Type B pancreatic cell (in vitro differentiated cells): ENCODE data around the gene PFKFB3. TPM values are rescaled to one million over a fixed set of nuclear protein-coding genes. Genes with fewer than 3 reads are reported as not detected.
"Not testable (repeated sequence)": the region's sequence is repeated elsewhere in the genome, so short reads cannot be mapped to it uniquely, and the experiment has no call there.

Source experiments
- DNase-seq: peaks from one replicate; pipeline ENCODE4 v3.0.0; 2021; ENCODE audit warnings: mixed read lengths; ENCODE audit not compliant: unreplicated experiment; ENCODE audit errors: extremely low spot score
- H3K27ac Mint-ChIP-seq: 2 replicates; pipeline ENCODE4 v1.8.0; 2021; ENCODE audit warnings: mild to moderate bottlenecking, mixed read lengths
- H3K27me3 Mint-ChIP-seq: 2 replicates; pipeline ENCODE4 v1.8.0; 2021; ENCODE audit warnings: mixed read lengths
- H3K36me3 Mint-ChIP-seq: 2 replicates; pipeline ENCODE4 v1.8.0; 2021; ENCODE audit warnings: mixed read lengths
- H3K4me1 Mint-ChIP-seq: one replicate; pipeline ENCODE4 v1.8.0; 2021; ENCODE audit warnings: mixed read lengths; ENCODE audit not compliant: unreplicated experiment
- H3K4me3 Mint-ChIP-seq: 2 replicates; pipeline ENCODE4 v1.8.0; 2021; ENCODE audit warnings: mild to moderate bottlenecking, mixed read lengths
- H3K9me3 Mint-ChIP-seq: 2 replicates; pipeline ENCODE4 v1.8.0; 2021; ENCODE audit warnings: mixed read lengths
- total RNA-seq: library from RNA; stranded (reverse); gene quantifications from 2 replicates; pipeline ENCODE4 v1.2.1, GENCODE V29; 2021; ENCODE audit warnings: low replicate concordance
- TF ChIP-seq, protein P1 (sequence below): fragments of 200-600 bp; sonication (generic); conservative IDR thresholded peaks from 2 replicates; pipeline ENCODE4 v1.5.0; 2021; ENCODE audit warnings: antibody characterized with exemption, mild to moderate bottlenecking

Gene PFKFB3
- total RNA-seq, 1 donor from 2014 or later = 30.2 TPM

DNA sequence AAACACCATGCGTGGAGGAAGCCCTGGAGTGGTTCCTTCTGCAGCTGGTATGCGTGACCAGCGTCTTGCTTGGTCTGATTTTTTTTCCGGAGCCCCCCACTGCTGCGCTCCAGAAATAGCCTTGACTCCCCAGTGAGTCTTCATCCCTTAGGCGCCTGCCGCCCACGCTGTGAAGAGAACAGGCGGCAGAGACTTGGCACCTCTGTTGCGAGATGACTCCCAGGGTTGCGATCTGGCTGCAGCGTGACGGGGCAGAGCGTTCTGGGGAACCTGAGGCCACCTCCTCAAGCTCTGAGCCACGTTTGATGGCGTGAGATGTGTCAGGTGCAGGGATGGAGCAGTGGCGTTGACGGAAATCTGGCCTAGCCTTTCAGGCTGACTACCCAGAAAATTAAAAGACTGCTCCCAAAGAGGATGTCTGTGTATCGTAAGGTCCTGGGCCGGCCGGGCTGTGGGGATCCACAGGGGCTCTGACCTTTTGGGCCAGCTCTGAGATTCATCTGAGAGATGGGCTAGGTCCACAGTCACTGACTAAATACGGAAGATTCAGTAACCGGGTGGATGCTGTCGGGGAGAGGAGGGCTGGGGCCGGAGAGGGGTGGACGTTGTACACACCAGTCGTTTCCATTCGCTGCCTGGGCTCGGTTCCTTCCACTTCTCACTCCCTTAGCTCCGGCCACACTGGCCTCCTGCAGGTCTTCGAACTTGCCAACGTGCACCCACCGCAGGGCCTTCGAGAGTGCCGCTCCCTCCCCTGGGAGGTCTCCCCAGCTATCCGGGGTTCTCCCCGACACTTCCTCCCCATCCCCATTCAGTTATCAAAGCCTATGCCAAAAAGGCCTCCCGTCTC, 33.8 kb downstream of the PFKFB3 start:
- TF ChIP-seq, protein P1, sequence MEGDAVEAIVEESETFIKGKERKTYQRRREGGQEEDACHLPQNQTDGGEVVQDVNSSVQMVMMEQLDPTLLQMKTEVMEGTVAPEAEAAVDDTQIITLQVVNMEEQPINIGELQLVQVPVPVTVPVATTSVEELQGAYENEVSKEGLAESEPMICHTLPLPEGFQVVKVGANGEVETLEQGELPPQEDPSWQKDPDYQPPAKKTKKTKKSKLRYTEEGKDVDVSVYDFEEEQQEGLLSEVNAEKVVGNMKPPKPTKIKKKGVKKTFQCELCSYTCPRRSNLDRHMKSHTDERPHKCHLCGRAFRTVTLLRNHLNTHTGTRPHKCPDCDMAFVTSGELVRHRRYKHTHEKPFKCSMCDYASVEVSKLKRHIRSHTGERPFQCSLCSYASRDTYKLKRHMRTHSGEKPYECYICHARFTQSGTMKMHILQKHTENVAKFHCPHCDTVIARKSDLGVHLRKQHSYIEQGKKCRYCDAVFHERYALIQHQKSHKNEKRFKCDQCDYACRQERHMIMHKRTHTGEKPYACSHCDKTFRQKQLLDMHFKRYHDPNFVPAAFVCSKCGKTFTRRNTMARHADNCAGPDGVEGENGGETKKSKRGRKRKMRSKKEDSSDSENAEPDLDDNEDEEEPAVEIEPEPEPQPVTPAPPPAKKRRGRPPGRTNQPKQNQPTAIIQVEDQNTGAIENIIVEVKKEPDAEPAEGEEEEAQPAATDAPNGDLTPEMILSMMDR = no peak
- DNase-seq = no peak
- Mint-ChIP-seq H3K4me3 (no peak overlapping the region), H3K36me3 (peaks cover 12% of the 10 kb centered on the region), H3K9me3 (no peaks in the 10 kb centered on the region), H3K4me1 (peaks cover 4% of the 10 kb centered on the region), H3K27me3 (no peaks in the 10 kb centered on the region), H3K27ac (no peak overlapping the region)

DNA sequence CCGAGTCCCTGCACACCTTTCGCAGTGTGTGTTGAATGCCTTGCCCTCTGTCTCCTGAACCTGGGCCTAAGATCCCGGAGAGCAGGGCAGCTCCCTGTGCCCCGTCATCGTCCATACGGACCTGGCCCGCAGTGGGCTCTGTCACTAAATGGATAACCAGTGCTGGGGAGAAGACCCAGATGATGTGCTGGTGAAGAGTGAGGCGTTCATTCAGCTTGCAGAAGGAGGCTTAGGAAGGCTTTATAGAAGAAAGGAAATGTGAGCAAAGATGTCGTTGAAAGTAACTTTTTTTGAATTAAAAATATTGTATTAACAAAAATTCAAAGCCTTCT, 34.4 kb downstream of the PFKFB3 start:
- Mint-ChIP-seq H3K27ac (no peak overlapping the region), H3K27me3 (no peaks in the 10 kb centered on the region), H3K4me1 (peaks cover 4% of the 10 kb centered on the region), H3K4me3 (no peak overlapping the region), H3K36me3 (peaks cover 12% of the 10 kb centered on the region), H3K9me3 (no peaks in the 10 kb centered on the region)
- TF ChIP-seq, protein P1 = no peak
- no peak for DNase-seq

DNA sequence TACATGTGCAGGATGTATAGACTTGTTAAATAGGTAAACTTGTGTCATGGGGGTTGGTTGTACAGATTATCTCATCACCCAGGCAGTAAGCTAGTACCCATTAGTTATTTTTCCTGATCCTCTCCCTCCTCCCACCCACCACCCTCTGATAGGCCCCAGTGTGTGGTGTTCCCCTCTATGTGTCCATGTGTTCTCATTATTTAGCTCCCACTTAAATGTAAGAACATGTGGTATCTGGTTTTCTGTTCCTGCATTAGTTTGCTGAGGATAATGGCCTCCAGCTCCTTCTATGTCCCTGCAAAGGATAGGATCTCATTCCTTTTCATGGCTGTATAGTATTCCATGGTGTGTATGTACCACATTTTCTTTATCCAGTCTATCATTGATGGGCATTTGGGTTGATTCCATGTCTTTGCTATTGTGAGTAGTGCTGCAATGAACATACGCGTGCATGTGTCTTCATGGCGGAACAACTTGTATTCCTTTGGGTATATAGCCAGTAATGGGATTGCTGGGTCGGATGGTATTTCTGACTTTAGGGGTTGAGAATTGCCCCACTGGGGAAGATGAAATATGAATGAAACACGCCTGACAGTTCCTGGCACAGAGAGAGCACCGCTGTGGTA, 36.0 kb downstream of the PFKFB3 start:
- peaks cover 12% of the 10 kb centered on the region for H3K36me3 Mint-ChIP-seq
- not testable (repeated sequence) for H3K4me1 Mint-ChIP-seq

DNA sequence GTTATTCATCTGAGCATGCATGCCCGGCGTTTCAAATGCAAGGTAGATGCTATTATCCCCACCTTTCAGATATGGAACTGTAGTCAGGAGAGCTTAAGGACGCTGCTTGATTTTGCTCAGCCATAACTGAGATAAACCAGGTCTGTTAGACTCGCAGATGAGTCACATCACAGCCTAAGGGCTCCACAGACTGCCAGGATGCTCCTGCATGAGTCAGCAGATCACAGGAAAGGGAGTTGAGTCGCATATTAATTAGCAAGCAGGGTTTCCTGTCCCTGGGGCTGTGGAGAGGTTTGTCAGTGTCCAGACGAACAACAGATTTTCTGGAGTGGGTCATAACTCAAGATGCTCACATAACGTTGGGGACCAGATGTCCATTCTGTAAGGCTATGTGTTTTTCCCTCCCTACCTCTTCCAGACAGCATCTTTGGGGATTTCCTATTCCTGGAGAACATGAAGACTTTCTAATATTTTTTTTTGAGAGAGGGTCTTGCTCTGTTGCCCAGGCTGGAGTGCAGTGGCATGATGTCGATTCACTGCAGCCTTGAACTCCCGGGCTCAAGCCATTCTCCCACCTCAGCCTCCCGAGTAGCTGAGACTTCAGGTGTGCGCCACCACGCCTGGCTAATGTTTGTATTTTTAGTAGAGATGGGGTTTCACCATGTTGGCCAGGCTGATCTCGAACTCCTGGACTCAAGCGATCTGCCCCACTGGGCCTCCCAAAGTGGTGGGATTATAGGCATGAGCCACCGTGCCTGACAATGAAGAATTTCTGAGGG, 36.7 kb downstream of the PFKFB3 start:
- H3K4me3 Mint-ChIP-seq = no peak overlapping the region
- H3K9me3 Mint-ChIP-seq = no peaks in the 10 kb centered on the region
- TF ChIP-seq, protein P1 = no peak
- peaks cover 3% of the 10 kb centered on the region for H3K4me1 Mint-ChIP-seq
- H3K27ac Mint-ChIP-seq = peak overlapping the region; percentile 56
- no peak for DNase-seq
- H3K27me3 Mint-ChIP-seq = peaks cover under 1% of the 10 kb centered on the region
- peaks cover 12% of the 10 kb centered on the region for H3K36me3 Mint-ChIP-seq

More for the DNA sequence above, 36.0 kb downstream of the PFKFB3 start:
- not testable (repeated sequence) for H3K9me3 Mint-ChIP-seq, DNase-seq, H3K4me3 Mint-ChIP-seq, H3K27me3 Mint-ChIP-seq
- H3K27ac Mint-ChIP-seq = peak overlapping the region; percentile 56

DNA sequence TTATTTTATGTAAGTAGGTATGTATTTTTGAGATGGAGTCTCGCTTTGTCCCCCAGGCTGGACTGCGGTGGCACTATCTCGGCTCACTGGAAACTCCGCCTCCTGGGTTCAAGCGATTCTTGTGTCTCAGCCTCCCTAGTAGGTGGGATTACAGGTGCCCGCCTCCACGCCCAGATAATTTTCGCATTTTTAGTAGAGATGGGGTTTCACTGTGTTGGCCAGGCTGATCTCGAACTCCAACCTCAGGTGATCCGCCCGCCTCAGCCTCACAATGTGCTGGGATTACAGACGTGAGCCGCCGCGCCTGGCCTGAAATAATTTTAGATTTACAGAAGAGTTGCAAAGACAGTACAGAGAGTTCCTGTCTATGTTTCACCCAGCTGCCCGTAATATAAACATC, 37.5 kb downstream of the PFKFB3 start:
- peaks cover 11% of the 10 kb centered on the region for H3K36me3 Mint-ChIP-seq
- no peaks in the 10 kb centered on the region for H3K4me1 Mint-ChIP-seq
- no peak for DNase-seq
- H3K9me3 Mint-ChIP-seq = no peaks in the 10 kb centered on the region
- no peak overlapping the region for H3K27ac Mint-ChIP-seq
- TF ChIP-seq, protein P1 = no peak
- H3K4me3 Mint-ChIP-seq = no peak overlapping the region
- peaks cover 3% of the 10 kb centered on the region for H3K27me3 Mint-ChIP-seq

DNA sequence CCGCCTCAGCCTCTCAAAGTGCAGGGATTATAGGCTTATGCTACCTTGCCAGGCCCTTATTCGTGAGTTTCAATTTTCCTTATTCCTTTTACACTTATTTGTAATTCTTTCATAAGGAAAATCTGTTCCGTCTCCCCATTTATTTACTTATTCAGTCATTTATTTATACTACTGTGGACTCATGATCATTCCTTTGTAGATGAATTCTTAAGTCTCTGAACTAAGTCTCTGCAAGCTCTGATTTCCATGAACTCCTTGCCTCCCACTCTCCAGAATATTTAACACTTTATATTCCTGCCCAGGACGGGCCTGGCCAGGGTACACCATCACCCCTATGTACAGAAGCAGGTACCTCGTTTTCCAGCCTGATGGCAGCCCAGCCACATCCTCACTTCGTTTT, 39.4 kb downstream of the PFKFB3 start:
- Mint-ChIP-seq H3K9me3 (no peaks in the 10 kb centered on the region), H3K4me3 (no peak overlapping the region), H3K4me1 (peaks cover 3% of the 10 kb centered on the region), H3K27me3 (peaks cover 3% of the 10 kb centered on the region), H3K27ac (no peak overlapping the region), H3K36me3 (peaks cover 7% of the 10 kb centered on the region)
- TF ChIP-seq, protein P1 = no peak
- no peak for DNase-seq
